GM12878 (cell line): ENCODE data around the gene INVS. TPM values are rescaled to one million over a fixed set of nuclear protein-coding genes. Genes with fewer than 3 reads are reported as not detected.
A peak's percentile ranks its signal among the peaks of the same experiment; 100 is the strongest.

Experiments
- ATAC-seq: fragments of 200-7000 bp; cut with Tn5 transposase; 3 replicates; pipeline ENCODE4 v1.9.1; 2020; ENCODE audit warnings: mild to moderate bottlenecking, moderate library complexity
- BruUV-seq: library from RNA; stranded (reverse); fragments of 400-500 nt; replicated peaks from 2 replicates; lab custom pipeline; 2021; lab: Mats Ljungman, UMichigan
- CTCF ChIA-PET: fragments of 300-600 bp; sonication (Branson Sonifier 250); formaldehyde crosslinking; extraction: SDS; loops from one replicate; lab custom pipeline; 2021; ENCODE audit warnings: inconsistent platforms; lab: Yijun Ruan, JAX
- POLR2A ChIA-PET: fragments of 350-600 bp; formaldehyde crosslinking; extraction: SDS; loops from one replicate; lab custom pipeline; 2021; ENCODE audit warnings: inconsistent platforms; lab: Charles Lee
- RAD21 ChIA-PET: fragments of 300-600 bp; sonication (Branson Sonifier 250); formaldehyde crosslinking; loops from one replicate; lab custom pipeline; 2023; ENCODE audit warnings: antibody characterized with exemption; ENCODE audit not compliant: unreplicated experiment; lab: Charles Lee
- SMC1A ChIA-PET: fragments of 300-600 bp; sonication (Branson Sonifier 250); formaldehyde crosslinking; loops from one replicate; lab custom pipeline; 2023; ENCODE audit not compliant: unreplicated experiment, uncharacterized antibody; lab: Charles Lee
- DNase-seq: peaks from one replicate; pipeline ENCODE4 v3.0.0-alpha.2; 2011; ENCODE audit warnings: low read depth, low spot score
- FAIRE-seq: peaks from 3 replicates; lab custom pipeline; 2011; peaks lifted over from hg19 to GRCh38; lab: Jason Lieb, UNC
- H2AFZ ChIP-seq: 2 replicates; pipeline ENCODE4 v1.6.0; 2011; ENCODE audit warnings: low read depth, low read length, control low read depth; ENCODE audit not compliant: control insufficient read depth
- H3K27ac ChIP-seq: 2 replicates; pipeline ENCODE4 v1.5.1; 2011; ENCODE audit warnings: control low read depth; ENCODE audit not compliant: control insufficient read depth, insufficient read depth
- H3K27me3 ChIP-seq, 2 experiments: replicated peaks in 1 of 2; 2 replicates each; pipeline versions ENCODE4 v1.6.0 to v1.6.1; 2011; ENCODE audit warnings: low read length in 1 of 2; ENCODE audit not compliant: control insufficient read depth in 2 of 2, insufficient read depth in 2 of 2
- H3K36me3 ChIP-seq, 2 experiments: 2 replicates each; pipeline ENCODE4 v1.5.1; 2011; ENCODE audit warnings: low read length in 1 of 2; ENCODE audit not compliant: control insufficient read depth in 2 of 2, insufficient read depth in 2 of 2
- H3K4me1 ChIP-seq: 2 replicates; pipeline ENCODE4 v1.6.1; 2011; ENCODE audit warnings: mild to moderate bottlenecking, low read length, moderate library complexity, mixed read lengths; ENCODE audit not compliant: control insufficient read depth, insufficient read depth
- H3K4me2 ChIP-seq: 2 replicates; pipeline ENCODE4 v1.6.0; 2011; ENCODE audit warnings: control low read depth; ENCODE audit not compliant: control insufficient read depth, insufficient read depth
- H3K4me3 ChIP-seq: fragments of 200-600 bp; sonication (generic); 2 replicates; pipeline ENCODE4 v1.5.1; 2016
- H3K79me2 ChIP-seq: 2 replicates; pipeline ENCODE4 v1.6.0; 2011; ENCODE audit warnings: low read length; ENCODE audit not compliant: control insufficient read depth, insufficient read depth
- H3K9ac ChIP-seq: 2 replicates; pipeline ENCODE4 v1.8.0; 2011; ENCODE audit warnings: low read length, control low read depth, mixed read lengths; ENCODE audit not compliant: control insufficient read depth, insufficient read depth
- H3K9me3 ChIP-seq: replicated peaks from 3 replicates; pipeline ENCODE4 v1.5.1; 2011; ENCODE audit warnings: mild to moderate bottlenecking, low read length; ENCODE audit not compliant: control insufficient read depth, insufficient read depth
- H4K20me1 ChIP-seq: 2 replicates; pipeline ENCODE4 v1.6.0; 2011; ENCODE audit not compliant: control insufficient read depth, insufficient read depth
- KLF5 ChIP-seq: fragments of 450-650 bp; IDR thresholded peaks from 2 replicates; pipeline ENCODE4 v1.6.1; 2014; ENCODE audit warnings: mild to moderate bottlenecking; ENCODE audit not compliant: partially characterized antibody
- LARP7 ChIP-seq: fragments of 450-650 bp; IDR thresholded peaks from 2 replicates; pipeline ENCODE4 v1.6.1; 2017; ENCODE audit warnings: mild to moderate bottlenecking
- POLR2AphosphoS5 ChIP-seq: IDR thresholded peaks from 2 replicates; pipeline ENCODE4 v1.6.1; 2011; ENCODE audit warnings: mild to moderate bottlenecking, low read length, inconsistent platforms
- USF2 ChIP-seq: IDR thresholded peaks from 2 replicates; pipeline ENCODE4 v1.6.1; 2011; ENCODE audit warnings: low read depth, low read length, improper control_type of control experiment, borderline replicate concordance
- ZBTB40 ChIP-seq: fragments of 450-650 bp; IDR thresholded peaks from 2 replicates; pipeline ENCODE4 v1.6.1; 2016; ENCODE audit warnings: mild to moderate bottlenecking, moderate library complexity, borderline replicate concordance
- ZNF24 ChIP-seq: fragments of 450-650 bp; IDR thresholded peaks from 2 replicates; pipeline ENCODE4 v1.6.1; 2017; ENCODE audit warnings: antibody characterized with exemption, mild to moderate bottlenecking
- WGBS: methylation state at CpG from one replicate; pipeline ENCODE4 v1.1.6; 2016; ENCODE audit warnings: low lambda C conversion rate; ENCODE audit not compliant: insufficient replicate concordance, insufficient coverage; ENCODE audit errors: missing lambda C conversion rate; 5-methylcytosine and 5-hydroxymethylcytosine counted together
- in situ Hi-C: fragments of 300-500 bp; cut with MboI; formaldehyde crosslinking; loops from 9 replicates; pipeline ENCODE4 v1.14.3; 2018; ENCODE audit warnings: mixed read lengths
- intact Hi-C: fragments of 100-400 bp; cut with micrococcal nuclease; formaldehyde crosslinking; loops from one replicate; pipeline ENCODE4 v1.14.2; 2022; ENCODE audit not compliant: unreplicated experiment
- polyA plus RNA-seq, 11 experiments: library from polyadenylated mRNA; depleted of rRNA in 4 of 11; unstranded in 6 of 11; stranded (reverse) in 5 of 11; fragments of >200 nt; fragmentation: Nextera tagmentation in 4 of 11; fragmentation: Illumina TruSeq in 1 of 11; extraction: Ambion mirVana in 4 of 11; extraction: Trizol in 1 of 11; gene quantifications; 1 replicate in 1 of 11; 2 replicates in 10 of 11; pipeline versions ENCODE4 v1.2.1 to v1.2.3, GENCODE V29; 2011 to 2016; ENCODE audit warnings: inconsistent platforms in 2 of 11, missing spikeins in 2 of 11, low read depth in 1 of 11
- total RNA-seq, 4 experiments: library from RNA; depleted of rRNA in 3 of 4; stranded (reverse); fragments of >200 nt in 3 of 4; fragmentation: Illumina TruSeq in 1 of 4; extraction: Trizol in 1 of 4; gene quantifications; 2 replicates each; pipeline versions ENCODE4 v1.2.1 to v1.2.3, GENCODE V29; 2013 to 2021
- TF ChIP-seq, protein P1 (sequence below): fragments of 150-350 bp; IDR thresholded peaks from 2 replicates; pipeline ENCODE4 v1.6.1; 2016; ENCODE audit warnings: low read depth, low read length
- TF ChIP-seq, protein P2 (sequence below): fragments of 450-650 bp; IDR thresholded peaks from 2 replicates; pipeline ENCODE4 v1.6.1; 2017; ENCODE audit warnings: mild to moderate bottlenecking
- TF ChIP-seq, protein P3 (sequence below): fragments of 450-650 bp; formaldehyde crosslinking; IDR thresholded peaks from 2 replicates; pipeline ENCODE4 v1.4.0; 2022; ENCODE audit warnings: mild to moderate bottlenecking, moderate library complexity

INVS gene
- total and polyA plus RNA-seq, 10 of the 15 experiments (the other 5 are each of a cell fraction or from before 2014, with no cell fraction given): 0.93 to 20.8 (median 13.2) TPM

DNA sequence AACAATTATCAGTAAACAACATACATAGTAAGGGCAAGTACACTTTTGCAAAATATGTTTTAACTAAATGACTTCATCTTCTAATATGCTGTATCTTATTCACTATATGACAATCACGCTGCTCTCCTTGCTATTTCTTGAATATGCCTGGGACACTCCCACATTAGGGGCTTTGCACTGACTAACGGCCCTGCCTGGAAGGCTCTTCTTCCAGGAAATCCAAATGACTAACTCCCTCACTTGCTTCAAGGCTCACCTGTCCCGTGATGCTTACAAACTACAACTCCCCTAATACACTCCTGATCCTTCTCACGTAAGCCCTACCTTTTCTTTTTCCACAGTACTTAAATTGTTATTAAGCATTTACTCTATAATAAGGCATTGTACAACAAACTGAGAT is 10.8 kb upstream of the INVS start:
- intact Hi-C loops: no loop called here
- no peaks in the 10 kb centered on the region for H4K20me1 ChIP-seq
- TF ChIP-seq, protein P1, sequence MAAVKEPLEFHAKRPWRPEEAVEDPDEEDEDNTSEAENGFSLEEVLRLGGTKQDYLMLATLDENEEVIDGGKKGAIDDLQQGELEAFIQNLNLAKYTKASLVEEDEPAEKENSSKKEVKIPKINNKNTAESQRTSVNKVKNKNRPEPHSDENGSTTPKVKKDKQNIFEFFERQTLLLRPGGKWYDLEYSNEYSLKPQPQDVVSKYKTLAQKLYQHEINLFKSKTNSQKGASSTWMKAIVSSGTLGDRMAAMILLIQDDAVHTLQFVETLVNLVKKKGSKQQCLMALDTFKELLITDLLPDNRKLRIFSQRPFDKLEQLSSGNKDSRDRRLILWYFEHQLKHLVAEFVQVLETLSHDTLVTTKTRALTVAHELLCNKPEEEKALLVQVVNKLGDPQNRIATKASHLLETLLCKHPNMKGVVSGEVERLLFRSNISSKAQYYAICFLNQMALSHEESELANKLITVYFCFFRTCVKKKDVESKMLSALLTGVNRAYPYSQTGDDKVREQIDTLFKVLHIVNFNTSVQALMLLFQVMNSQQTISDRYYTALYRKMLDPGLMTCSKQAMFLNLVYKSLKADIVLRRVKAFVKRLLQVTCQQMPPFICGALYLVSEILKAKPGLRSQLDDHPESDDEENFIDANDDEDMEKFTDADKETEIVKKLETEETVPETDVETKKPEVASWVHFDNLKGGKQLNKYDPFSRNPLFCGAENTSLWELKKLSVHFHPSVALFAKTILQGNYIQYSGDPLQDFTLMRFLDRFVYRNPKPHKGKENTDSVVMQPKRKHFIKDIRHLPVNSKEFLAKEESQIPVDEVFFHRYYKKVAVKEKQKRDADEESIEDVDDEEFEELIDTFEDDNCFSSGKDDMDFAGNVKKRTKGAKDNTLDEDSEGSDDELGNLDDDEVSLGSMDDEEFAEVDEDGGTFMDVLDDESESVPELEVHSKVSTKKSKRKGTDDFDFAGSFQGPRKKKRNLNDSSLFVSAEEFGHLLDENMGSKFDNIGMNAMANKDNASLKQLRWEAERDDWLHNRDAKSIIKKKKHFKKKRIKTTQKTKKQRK: no peak
- no peak for TF ChIP-seq ZNF24
- TF ChIP-seq KLF5: no peak
- TF ChIP-seq USF2: no peak
- no peak for TF ChIP-seq POLR2AphosphoS5
- TF ChIP-seq LARP7: no peak
- TF ChIP-seq, protein P2, sequence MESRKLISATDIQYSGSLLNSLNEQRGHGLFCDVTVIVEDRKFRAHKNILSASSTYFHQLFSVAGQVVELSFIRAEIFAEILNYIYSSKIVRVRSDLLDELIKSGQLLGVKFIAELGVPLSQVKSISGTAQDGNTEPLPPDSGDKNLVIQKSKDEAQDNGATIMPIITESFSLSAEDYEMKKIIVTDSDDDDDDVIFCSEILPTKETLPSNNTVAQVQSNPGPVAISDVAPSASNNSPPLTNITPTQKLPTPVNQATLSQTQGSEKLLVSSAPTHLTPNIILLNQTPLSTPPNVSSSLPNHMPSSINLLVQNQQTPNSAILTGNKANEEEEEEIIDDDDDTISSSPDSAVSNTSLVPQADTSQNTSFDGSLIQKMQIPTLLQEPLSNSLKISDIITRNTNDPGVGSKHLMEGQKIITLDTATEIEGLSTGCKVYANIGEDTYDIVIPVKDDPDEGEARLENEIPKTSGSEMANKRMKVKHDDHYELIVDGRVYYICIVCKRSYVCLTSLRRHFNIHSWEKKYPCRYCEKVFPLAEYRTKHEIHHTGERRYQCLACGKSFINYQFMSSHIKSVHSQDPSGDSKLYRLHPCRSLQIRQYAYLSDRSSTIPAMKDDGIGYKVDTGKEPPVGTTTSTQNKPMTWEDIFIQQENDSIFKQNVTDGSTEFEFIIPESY: no peak
- TF ChIP-seq, protein P3, sequence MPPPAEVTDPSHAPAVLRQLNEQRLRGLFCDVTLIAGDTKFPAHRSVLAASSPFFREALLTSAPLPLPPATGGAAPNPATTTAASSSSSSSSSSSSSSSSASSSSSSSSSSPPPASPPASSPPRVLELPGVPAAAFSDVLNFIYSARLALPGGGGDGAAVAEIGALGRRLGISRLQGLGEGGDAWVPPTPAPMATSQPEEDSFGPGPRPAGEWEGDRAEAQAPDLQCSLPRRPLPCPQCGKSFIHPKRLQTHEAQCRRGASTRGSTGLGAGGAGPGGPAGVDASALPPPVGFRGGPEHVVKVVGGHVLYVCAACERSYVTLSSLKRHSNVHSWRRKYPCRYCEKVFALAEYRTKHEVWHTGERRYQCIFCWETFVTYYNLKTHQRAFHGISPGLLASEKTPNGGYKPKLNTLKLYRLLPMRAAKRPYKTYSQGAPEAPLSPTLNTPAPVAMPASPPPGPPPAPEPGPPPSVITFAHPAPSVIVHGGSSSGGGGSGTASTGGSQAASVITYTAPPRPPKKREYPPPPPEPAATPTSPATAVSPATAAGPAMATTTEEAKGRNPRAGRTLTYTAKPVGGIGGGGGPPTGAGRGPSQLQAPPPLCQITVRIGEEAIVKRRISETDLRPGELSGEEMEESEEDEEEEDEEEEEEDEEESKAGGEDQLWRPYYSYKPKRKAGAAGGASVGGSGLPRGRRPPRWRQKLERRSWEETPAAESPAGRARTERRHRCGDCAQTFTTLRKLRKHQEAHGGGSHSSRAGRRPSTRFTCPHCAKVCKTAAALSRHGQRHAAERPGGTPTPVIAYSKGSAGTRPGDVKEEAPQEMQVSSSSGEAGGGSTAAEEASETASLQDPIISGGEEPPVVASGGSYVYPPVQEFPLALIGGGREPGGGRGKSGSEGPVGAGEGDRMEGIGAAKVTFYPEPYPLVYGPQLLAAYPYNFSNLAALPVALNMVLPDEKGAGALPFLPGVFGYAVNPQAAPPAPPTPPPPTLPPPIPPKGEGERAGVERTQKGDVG (CRISPR knock-in tag): no peak
- TF ChIP-seq ZBTB40: no peak

More for the DNA sequence above, 10.8 kb upstream of the INVS start:
- Histone ChIP-seq H2AFZ (no peak overlapping the region), H3K4me3 (no peak overlapping the region), H3K9me3 (no peaks in the 10 kb centered on the region), H3K79me2 (peaks cover 90% of the 10 kb centered on the region), H3K36me3 (no peaks in the 10 kb centered on the region), H3K27ac (no peak overlapping the region), H3K4me2 (peak overlapping the region; percentile 51; the same call in 1 of the 2 replicates), H3K27me3 (no peaks in the 10 kb centered on the region), H3K9ac (no peak overlapping the region), H3K4me1 (peaks cover 24% of the 10 kb centered on the region)
- no peak for DNase-seq
- no peak for FAIRE-seq
- SMC1A ChIA-PET: no interaction called here
- CTCF ChIA-PET: no interaction called here
- RAD21 ChIA-PET: no interaction called here
- no TSS peak for BruUV-seq
- POLR2A ChIA-PET: no interaction called here
- ATAC-seq: no peak
- in situ Hi-C loops: no loop called here
- 77% methylated on average over 4 of the region's 4 CpGs for WGBS
